K562 (cell line): Measurements from ENCODE around the gene CELSR3.

Experiments used
- CTCF ChIP-seq, 3 experiments: IDR thresholded peaks in 2 of 3; conservative IDR thresholded peaks in 1 of 3; 2 replicates each; pipeline ENCODE4 v1.5.1; 2011 to 2012; ENCODE audit warnings: low read length in 3 of 3, mild to moderate bottlenecking in 3 of 3, control low read depth in 2 of 3, improper control_type of control experiment in 1 of 3, inconsistent platforms in 1 of 3, low read depth in 1 of 3, mixed read lengths in 1 of 3, moderate library complexity in 1 of 3; ENCODE audit not compliant: insufficient read depth in 2 of 3
- EZH2 ChIP-seq: IDR thresholded peaks from 2 replicates; pipeline ENCODE4 v1.6.1; 2012; ENCODE audit warnings: low read depth, mild to moderate bottlenecking, inconsistent platforms, low read length, borderline replicate concordance
- KDM1A ChIP-seq, 2 experiments: fragments of 450-650 bp; IDR thresholded peaks; 2 replicates each; pipeline ENCODE4 v1.6.1; 2016; ENCODE audit warnings: mild to moderate bottlenecking in 2 of 2
- NFE2L1 ChIP-seq: fragments of 450-650 bp; IDR thresholded peaks from 2 replicates; pipeline ENCODE4 v1.6.1; 2016; ENCODE audit warnings: missing genetic modification characterization, low read depth, mild to moderate bottlenecking, missing compliant biosample characterization, moderate library complexity, borderline replicate concordance
- SMARCB1 ChIP-seq: IDR thresholded peaks from 2 replicates; pipeline ENCODE4 v1.6.1; 2011; ENCODE audit warnings: improper control_type of control experiment, low read depth; ENCODE audit not compliant: insufficient read length
- ZNF124 ChIP-seq: sonication (generic); formaldehyde crosslinking; IDR thresholded peaks from 2 replicates; pipeline ENCODE4 v1.8.1; 2022; ENCODE audit warnings: missing genetic modification reagents
- ZNF644 ChIP-seq: fragments of 200-800 bp; sonication (Bioruptor generic); IDR thresholded peaks from 2 replicates; pipeline ENCODE4 v1.6.1; 2016; ENCODE audit warnings: low read depth, missing genetic modification characterization, missing compliant biosample characterization
- TF ChIP-seq, protein P1 (sequence below): fragments of 250-450 bp; sonication (Bioruptor Pico); IDR thresholded peaks from 2 replicates; pipeline ENCODE4 v1.5.1; 2021; ENCODE audit warnings: mild to moderate bottlenecking
- TF ChIP-seq, protein P2 (sequence below), 2 experiments: fragments of 200-800 bp in 1 of 2; sonication (Bioruptor generic) in 1 of 2; sonication (generic) in 1 of 2; formaldehyde crosslinking in 1 of 2; IDR thresholded peaks in 1 of 2; conservative IDR thresholded peaks in 1 of 2; 2 replicates each; pipeline versions ENCODE4 v1.5.0 to v1.6.1; 2016 to 2020; ENCODE audit warnings: missing compliant biosample characterization in 1 of 2, missing genetic modification characterization in 1 of 2, missing genetic modification reagents in 1 of 2
- TF ChIP-seq, protein P3 (sequence below): sonication (generic); formaldehyde crosslinking; IDR thresholded peaks from 2 replicates; pipeline ENCODE4 v1.8.0; 2022; ENCODE audit warnings: mild to moderate bottlenecking, missing genetic modification reagents

DNA sequence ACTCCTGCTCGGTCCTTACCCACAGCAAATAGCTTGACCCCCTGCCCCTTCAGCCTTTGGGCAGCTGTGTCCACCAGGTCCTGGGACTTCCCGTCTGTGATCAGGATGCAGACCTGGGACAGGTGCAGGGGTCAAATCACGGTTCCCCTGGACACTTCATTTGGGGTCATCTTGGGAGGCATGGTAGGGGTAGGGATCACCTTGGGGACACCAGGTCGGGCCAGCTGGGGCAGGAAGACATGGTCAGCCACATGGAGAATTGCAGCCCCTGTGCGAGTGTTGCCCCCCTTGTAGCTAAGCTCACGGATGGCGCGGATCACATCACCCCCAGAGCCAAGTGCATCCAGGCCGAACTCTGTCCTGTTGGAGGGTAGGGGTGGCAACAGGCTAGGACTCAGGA is 69.3 kb downstream of the CELSR3 start:
- TF ChIP-seq CTCF (IDR thresholded peaks at IDR 0.05 in 2 of 3, conservative IDR thresholded peaks at IDR 0.05 in 1 of 3; ENCODE audit: insufficient read depth in 2 of 3, low read depth in 1 of 3, low read length in 3 of 3) (no peak), ZNF124 (CRISPR knock-in tag) (no peak), EZH2 (no peak), SMARCB1 (no peak), ZNF644 (no peak), KDM1A (IDR thresholded peaks at IDR 0.05) (no peak), NFE2L1 (tag) (no peak)
- TF ChIP-seq, protein P1, sequence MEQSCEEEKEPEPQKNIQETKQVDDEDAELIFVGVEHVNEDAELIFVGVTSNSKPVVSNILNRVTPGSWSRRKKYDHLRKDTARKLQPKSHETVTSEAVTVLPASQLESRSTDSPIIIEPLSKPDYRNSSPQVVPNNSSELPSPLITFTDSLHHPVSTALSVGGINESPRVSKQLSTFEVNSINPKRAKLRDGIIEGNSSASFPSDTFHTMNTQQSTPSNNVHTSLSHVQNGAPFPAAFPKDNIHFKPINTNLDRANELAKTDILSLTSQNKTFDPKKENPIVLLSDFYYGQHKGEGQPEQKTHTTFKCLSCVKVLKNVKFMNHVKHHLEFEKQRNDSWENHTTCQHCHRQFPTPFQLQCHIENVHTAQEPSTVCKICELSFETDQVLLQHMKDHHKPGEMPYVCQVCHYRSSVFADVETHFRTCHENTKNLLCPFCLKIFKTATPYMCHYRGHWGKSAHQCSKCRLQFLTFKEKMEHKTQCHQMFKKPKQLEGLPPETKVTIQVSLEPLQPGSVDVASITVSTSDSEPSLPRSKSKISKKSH (CRISPR knock-in tag), result no peak
- TF ChIP-seq, protein P2, sequence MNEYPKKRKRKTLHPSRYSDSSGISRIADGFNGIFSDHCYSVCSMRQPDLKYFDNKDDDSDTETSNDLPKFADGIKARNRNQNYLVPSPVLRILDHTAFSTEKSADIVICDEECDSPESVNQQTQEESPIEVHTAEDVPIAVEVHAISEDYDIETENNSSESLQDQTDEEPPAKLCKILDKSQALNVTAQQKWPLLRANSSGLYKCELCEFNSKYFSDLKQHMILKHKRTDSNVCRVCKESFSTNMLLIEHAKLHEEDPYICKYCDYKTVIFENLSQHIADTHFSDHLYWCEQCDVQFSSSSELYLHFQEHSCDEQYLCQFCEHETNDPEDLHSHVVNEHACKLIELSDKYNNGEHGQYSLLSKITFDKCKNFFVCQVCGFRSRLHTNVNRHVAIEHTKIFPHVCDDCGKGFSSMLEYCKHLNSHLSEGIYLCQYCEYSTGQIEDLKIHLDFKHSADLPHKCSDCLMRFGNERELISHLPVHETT (CRISPR knock-in tag; conservative IDR thresholded peaks at IDR 0.05 in 1 of 2, IDR thresholded peaks at IDR 0.05 in 1 of 2), result no peak
- TF ChIP-seq, protein P3, sequence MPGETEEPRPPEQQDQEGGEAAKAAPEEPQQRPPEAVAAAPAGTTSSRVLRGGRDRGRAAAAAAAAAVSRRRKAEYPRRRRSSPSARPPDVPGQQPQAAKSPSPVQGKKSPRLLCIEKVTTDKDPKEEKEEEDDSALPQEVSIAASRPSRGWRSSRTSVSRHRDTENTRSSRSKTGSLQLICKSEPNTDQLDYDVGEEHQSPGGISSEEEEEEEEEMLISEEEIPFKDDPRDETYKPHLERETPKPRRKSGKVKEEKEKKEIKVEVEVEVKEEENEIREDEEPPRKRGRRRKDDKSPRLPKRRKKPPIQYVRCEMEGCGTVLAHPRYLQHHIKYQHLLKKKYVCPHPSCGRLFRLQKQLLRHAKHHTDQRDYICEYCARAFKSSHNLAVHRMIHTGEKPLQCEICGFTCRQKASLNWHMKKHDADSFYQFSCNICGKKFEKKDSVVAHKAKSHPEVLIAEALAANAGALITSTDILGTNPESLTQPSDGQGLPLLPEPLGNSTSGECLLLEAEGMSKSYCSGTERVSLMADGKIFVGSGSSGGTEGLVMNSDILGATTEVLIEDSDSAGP (CRISPR knock-in tag), result no peak
